Measurements from ENCODE around the gene CTXN1. TPM values are rescaled to one million over a fixed set of nuclear protein-coding genes. Genes with fewer than 3 reads are reported as not detected.

Gene CTXN1
- total RNA-seq, 1 experiment from 2014 or later = 71.7 TPM

- Histone ChIP-seq H3K9me3 (ENCODE audit: low read depth, low read length, poor library complexity, severe bottlenecking) (no peaks in the 10 kb centered on the region), H3K4me1 (ENCODE audit: insufficient read depth, low read length, poor library complexity, severe bottlenecking) (peaks cover 43% of the 10 kb centered on the region), H3K36me3 (ENCODE audit: insufficient read depth, low read length, poor library complexity, severe bottlenecking) (peaks cover 31% of the 10 kb centered on the region), H3K27me3 (replicated peaks; ENCODE audit: insufficient read depth, low read depth, low read length, poor library complexity) (no peaks in the 10 kb centered on the region), H3K4me3 (ENCODE audit: low read depth, low read length, poor library complexity, severe bottlenecking) (no peak overlapping the region), H3K27ac (ENCODE audit: low read depth, low read length, poor library complexity, severe bottlenecking) (peak overlapping the region; percentile 38)
- ChIA-PET CTCF (no interaction called here), POLR2A (ENCODE audit: low non-redundant PET) (interaction anchor here (0.7 kb wide), 1 partner anchor 17 kb away, joined by 3 read pairs; no protein-coding TSS in a partner anchor)
- intact Hi-C loops (cut with micrococcal nuclease; ENCODE audit: unreplicated experiment) = no loop called here
- no peak for DNase-seq (ENCODE audit: low spot score)
- TF ChIP-seq EZH2 (IDR thresholded peaks at IDR 0.05; ENCODE audit: borderline replicate concordance, low read depth, low read length, poor library complexity, severe bottlenecking) (no peak), CTCF (conservative IDR thresholded peaks at IDR 0.05; ENCODE audit: low read depth, low read length) (no peak)
- BruUV-seq (replicated peaks) = no TSS peak
These were observed 1.0 kb upstream of the CTXN1 start for GRCh38 chr19:7926727-7927604.

GRCh38 chr19:7925171-7925851 is 624 bp downstream of the CTXN1 start:
- H3K27me3 ChIP-seq (replicated peaks; ENCODE audit: insufficient read depth, low read depth, low read length, poor library complexity) = no peaks in the 10 kb centered on the region
- H3K36me3 ChIP-seq (ENCODE audit: insufficient read depth, low read length, poor library complexity, severe bottlenecking) = peaks cover 17% of the 10 kb centered on the region
- TF ChIP-seq EZH2 (IDR thresholded peaks at IDR 0.05; ENCODE audit: borderline replicate concordance, low read depth, low read length, poor library complexity, severe bottlenecking) = no peak
- TF ChIP-seq CTCF (conservative IDR thresholded peaks at IDR 0.05; ENCODE audit: low read depth, low read length) = peak; percentile 88
- no peaks in the 10 kb centered on the region for H3K9me3 ChIP-seq (ENCODE audit: low read depth, low read length, poor library complexity, severe bottlenecking)
- DNase-seq (ENCODE audit: low spot score) = peak; percentile 91
- peak overlapping the region; percentile 57 for H3K4me3 ChIP-seq (ENCODE audit: low read depth, low read length, poor library complexity, severe bottlenecking)
- intact Hi-C loops (cut with micrococcal nuclease; ENCODE audit: unreplicated experiment) = no loop called here
- TSS peak; percentile 72 for BruUV-seq (replicated peaks)
- H3K27ac ChIP-seq (ENCODE audit: low read depth, low read length, poor library complexity, severe bottlenecking) = peak overlapping the region; percentile 69
- CTCF ChIA-PET = no interaction called here
- peaks cover 51% of the 10 kb centered on the region for H3K4me1 ChIP-seq (ENCODE audit: insufficient read depth, low read length, poor library complexity, severe bottlenecking)
- POLR2A ChIA-PET (ENCODE audit: low non-redundant PET) = no interaction called here

- Histone ChIP-seq H3K36me3 (ENCODE audit: insufficient read depth, low read length, poor library complexity, severe bottlenecking) (peaks cover 15% of the 10 kb centered on the region), H3K4me3 (ENCODE audit: low read depth, low read length, poor library complexity, severe bottlenecking) (peak overlapping the region; percentile 57), H3K27me3 (replicated peaks; ENCODE audit: insufficient read depth, low read depth, low read length, poor library complexity) (no peaks in the 10 kb centered on the region), H3K4me1 (ENCODE audit: insufficient read depth, low read length, poor library complexity, severe bottlenecking) (peaks cover 53% of the 10 kb centered on the region), H3K9me3 (ENCODE audit: low read depth, low read length, poor library complexity, severe bottlenecking) (no peaks in the 10 kb centered on the region), H3K27ac (ENCODE audit: low read depth, low read length, poor library complexity, severe bottlenecking) (peak overlapping the region; percentile 40)
- intact Hi-C loops (cut with micrococcal nuclease; ENCODE audit: unreplicated experiment) = loop anchor here (5.0 kb wide), 1 partner anchor 52 kb away; the partner anchor contains the start of gene PRR36
- no peak for DNase-seq (ENCODE audit: low spot score)
- CTCF ChIA-PET = no interaction called here
- no peak for TF ChIP-seq CTCF (conservative IDR thresholded peaks at IDR 0.05; ENCODE audit: low read depth, low read length)
- TF ChIP-seq EZH2 (IDR thresholded peaks at IDR 0.05; ENCODE audit: borderline replicate concordance, low read depth, low read length, poor library complexity, severe bottlenecking) = no peak
- no TSS peak for BruUV-seq (replicated peaks)
- POLR2A ChIA-PET (ENCODE audit: low non-redundant PET) = no interaction called here
These were observed 1.2 kb downstream of the CTXN1 start for GRCh38 chr19:7924651-7925170.
